HG03139 (cell line): ENCODE results near the gene IL19.

Source experiments
- ATAC-seq: cut with Tn5 transposase; IDR thresholded peaks from one replicate; pipeline ENCODE4 v1.9.1; 2021; ENCODE audit not compliant: unreplicated experiment

Gene IL19

GRCh38 chr1:206797534-206798383 lies 27.2 kb downstream of the IL19 start:
- no peak for ATAC-seq

GRCh38 chr1:206798384-206798996 lies 27.9 kb downstream of the IL19 start:
- no peak for ATAC-seq

- no peak for ATAC-seq
Measured at GRCh38 chr1:206799311-206799710, 28.7 kb downstream of the IL19 start.

- no peak for ATAC-seq
Measured at GRCh38 chr1:206800411-206800810, 29.8 kb downstream of the IL19 start.

- no peak for ATAC-seq
Measured at GRCh38 chr1:206800891-206801290, 30.3 kb downstream of the IL19 start.

GRCh38 chr1:206801467-206801866 lies 30.9 kb downstream of the IL19 start:
- ATAC-seq, result no peak

- no peak for ATAC-seq
Measured at GRCh38 chr1:206802401-206802800, 31.8 kb downstream of the IL19 start.

- peak; percentile 98 for ATAC-seq
Measured at GRCh38 chr1:206803221-206803730, 32.7 kb downstream of the IL19 start.

- no peak for ATAC-seq
Measured at GRCh38 chr1:206804156-206804737, 33.7 kb downstream of the IL19 start.

GRCh38 chr1:206805357-206805756 lies 34.8 kb downstream of the IL19 start:
- ATAC-seq, result no peak

GRCh38 chr1:206808615-206809014 lies 38.0 kb downstream of the IL19 start:
- no peak for ATAC-seq

- no peak for ATAC-seq
Measured at GRCh38 chr1:206809504-206810084, 39.0 kb downstream of the IL19 start.

GRCh38 chr1:206812471-206812870 lies 41.9 kb downstream of the IL19 start:
- no peak for ATAC-seq

- ATAC-seq, result no peak
Measured at GRCh38 chr1:206814716-206815341, 44.3 kb downstream of the IL19 start.

GRCh38 chr1:206816390-206817287 lies 46.1 kb downstream of the IL19 start:
- no peak for ATAC-seq

GRCh38 chr1:206821493-206821892 lies 50.9 kb downstream of the IL19 start:
- ATAC-seq, result no peak

GRCh38 chr1:206823727-206824126 lies 53.2 kb downstream of the IL19 start:
- ATAC-seq, result no peak

GRCh38 chr1:206824331-206824730 lies 53.8 kb downstream of the IL19 start:
- no peak for ATAC-seq

- ATAC-seq, result no peak
Measured at GRCh38 chr1:206826394-206826793, 55.8 kb downstream of the IL19 start.

GRCh38 chr1:206828061-206828460 lies 57.5 kb downstream of the IL19 start:
- no peak for ATAC-seq
